Measurements from ENCODE around the gene PPM1F.
"Not testable (repeated sequence)": the region's sequence is repeated elsewhere in the genome, so short reads cannot be mapped to it uniquely, and the experiment has no call there.

PPM1F gene

GRCh38 chr22:21882754-21883333 is 69.8 kb downstream of the PPM1F start:
- DNase-seq: not testable (repeated sequence)

- no peak for DNase-seq
These were observed 70.6 kb downstream of the PPM1F start for GRCh38 chr22:21881841-21882753.

GRCh38 chr22:21876486-21877176 is 76.0 kb downstream of the PPM1F start:
- peak; percentile 79 for DNase-seq

- not testable (repeated sequence) for DNase-seq
These were observed 77.7 kb downstream of the PPM1F start for GRCh38 chr22:21874953-21875352.

- no peak for DNase-seq
These were observed 79.0 kb downstream of the PPM1F start for GRCh38 chr22:21873619-21874018.

- not testable (repeated sequence) for DNase-seq
These were observed 79.9 kb downstream of the PPM1F start for GRCh38 chr22:21872741-21873140.
